Measurements from ENCODE around the gene ADAP1. TPM values are rescaled to one million over a fixed set of nuclear protein-coding genes. Genes with fewer than 3 reads are reported as not detected.

The ADAP1 gene
- total and polyA plus RNA-seq, 2 of the 13 experiments (the other 11 are each of a cell fraction or from before 2014, with no cell fraction given), result 10.5 to 24.6 TPM

GRCh38 chr7:991729-992656 is 37.5 kb upstream of the ADAP1 start (continued):
- TF ChIP-seq SRY (CRISPR knock-in tag; IDR thresholded peaks at IDR 0.05) (peak; percentile 10; the same call in 1 of the 2 replicates), ZNF512B (CRISPR knock-in tag; IDR thresholded peaks at IDR 0.05; ENCODE audit: borderline replicate concordance) (0 out of 2 replicates have a peak, but pooled peaks have one; percentile 26), GABPB1 (CRISPR knock-in tag; IDR thresholded peaks at IDR 0.05) (no peak; the same call in 1 of the 2 replicates), ZFP90 (CRISPR knock-in tag; IDR thresholded peaks at IDR 0.05; ENCODE audit: borderline replicate concordance) (peak; percentile 14; the same call in 1 of the 2 replicates), EEA1 (CRISPR knock-in tag; IDR thresholded peaks at IDR 0.05; ENCODE audit: borderline replicate concordance) (no peak), HNF1A (IDR thresholded peaks at IDR 0.05; ENCODE audit: low read depth) (no peak), HNF1A (CRISPR knock-in tag; IDR thresholded peaks at IDR 0.05; ENCODE audit: borderline replicate concordance) (peak; percentile 20; the same call in 1 of the 2 replicates), ASH2L (IDR thresholded peaks at IDR 0.05; ENCODE audit: insufficient read length, low read depth, low read length) (no peak), ZNF777 (CRISPR knock-in tag; IDR thresholded peaks at IDR 0.05) (no peak), THAP11 (CRISPR knock-in tag; IDR thresholded peaks at IDR 0.05) (no peak), TERF1 (CRISPR knock-in tag; IDR thresholded peaks at IDR 0.05) (no peak), ZNF513 (CRISPR knock-in tag; conservative IDR thresholded peaks at IDR 0.05) (no peak)
